Liver (tissue), 9 donors: ENCODE results near the gene KLF5. TPM values are rescaled to one million over a fixed set of nuclear protein-coding genes. Genes with fewer than 3 reads are reported as not detected.

ENCODE experiments used
- DNase-seq: peaks from one replicate; pipeline ENCODE4 v3.0.0-alpha.2; 2017; ENCODE audit warnings: low spot score
- H3K27ac ChIP-seq, 2 donors: one replicate each; pipeline ENCODE4 v1.7.0; 2013; ENCODE audit warnings: inconsistent platforms in 2 of 2, low read length in 2 of 2, control low read depth in 1 of 2, low read depth in 1 of 2, mild to moderate bottlenecking in 1 of 2
- H3K27me3 ChIP-seq, 4 donors: one replicate each; pipeline versions ENCODE4 v1.6.1 to v1.7.0; 2013; ENCODE audit warnings: low read length in 3 of 4, inconsistent platforms in 1 of 4, mild to moderate bottlenecking in 1 of 4, moderate library complexity in 1 of 4; ENCODE audit not compliant: control insufficient read depth in 4 of 4, insufficient read depth in 4 of 4
- H3K36me3 ChIP-seq, 4 donors: one replicate each; pipeline versions ENCODE4 v1.6.1 to v1.7.0; 2013; ENCODE audit warnings: low read length in 3 of 4, mild to moderate bottlenecking in 3 of 4, low read depth in 1 of 4, moderate library complexity in 1 of 4; ENCODE audit not compliant: control insufficient read depth in 4 of 4, insufficient read depth in 3 of 4
- H3K4me1 ChIP-seq, 4 donors: one replicate each; pipeline versions ENCODE4 v1.6.1 to v1.7.0; 2013; ENCODE audit warnings: low read length in 3 of 4, mild to moderate bottlenecking in 3 of 4, moderate library complexity in 1 of 4; ENCODE audit not compliant: control insufficient read depth in 4 of 4, insufficient read depth in 4 of 4
- H3K4me3 ChIP-seq, 3 donors: one replicate each; pipeline versions ENCODE4 v1.6.1 to v1.7.0; 2013; ENCODE audit warnings: low read length in 3 of 3, control low read depth in 1 of 3, low read depth in 1 of 3, mild to moderate bottlenecking in 1 of 3
- H3K9ac ChIP-seq, 2 donors: one replicate each; pipeline ENCODE4 v1.7.0; 2013; ENCODE audit warnings: low read length in 2 of 2, mild to moderate bottlenecking in 2 of 2, moderate library complexity in 2 of 2, control low read depth in 1 of 2, low read depth in 1 of 2
- H3K9me3 ChIP-seq, 4 donors: one replicate each; pipeline versions ENCODE4 v1.6.1 to v1.7.0; 2013; ENCODE audit warnings: low read length in 3 of 4; ENCODE audit not compliant: control insufficient read depth in 4 of 4
- ATF3 ChIP-seq: IDR thresholded peaks from 2 replicates; pipeline ENCODE4 v1.6.1; 2016; ENCODE audit warnings: antibody characterized with exemption
- CTCF ChIP-seq: fragments of 150-350 bp; IDR thresholded peaks from 2 replicates; pipeline ENCODE4 v1.5.1; 2017; ENCODE audit warnings: improper control_type of control experiment, low read depth, low read length; ENCODE audit not compliant: missing input control
- EGR1 ChIP-seq, 2 donors: IDR thresholded peaks; 2 replicates each; pipeline ENCODE4 v1.6.1; 2016 to 2018; ENCODE audit warnings: antibody characterized with exemption in 2 of 2, low read depth in 2 of 2
- FOXA1 ChIP-seq: IDR thresholded peaks from 2 replicates; pipeline ENCODE4 v1.6.1; 2016; ENCODE audit warnings: antibody characterized with exemption
- FOXA2 ChIP-seq: IDR thresholded peaks from 2 replicates; pipeline ENCODE4 v1.6.1; 2016; ENCODE audit warnings: antibody characterized with exemption
- GABPA ChIP-seq, 2 donors: IDR thresholded peaks in 1 of 2; conservative IDR thresholded peaks in 1 of 2; 2 replicates each; pipeline ENCODE4 v1.6.1; 2016; ENCODE audit warnings: antibody characterized with exemption in 2 of 2, mild to moderate bottlenecking in 1 of 2, moderate library complexity in 1 of 2
- HNF4A ChIP-seq, 2 donors: conservative IDR thresholded peaks; 2 replicates each; pipeline ENCODE4 v1.6.1; 2016; ENCODE audit warnings: antibody characterized with exemption in 2 of 2, mild to moderate bottlenecking in 2 of 2
- HNF4G ChIP-seq: IDR thresholded peaks from 2 replicates; pipeline ENCODE4 v1.6.1; 2016; ENCODE audit warnings: antibody characterized with exemption
- JUND ChIP-seq, 2 donors: IDR thresholded peaks; 2 replicates each; pipeline ENCODE4 v1.6.1; 2016; ENCODE audit warnings: antibody characterized with exemption in 2 of 2
- MAX ChIP-seq: IDR thresholded peaks from 2 replicates; pipeline ENCODE4 v1.6.1; 2016; ENCODE audit warnings: antibody characterized with exemption
- NR2F2 ChIP-seq: IDR thresholded peaks from 2 replicates; pipeline ENCODE4 v1.6.1; 2016; ENCODE audit warnings: antibody characterized with exemption
- RAD21 ChIP-seq, 2 donors: IDR thresholded peaks; 2 replicates each; pipeline ENCODE4 v1.6.1; 2016; ENCODE audit warnings: antibody characterized with exemption in 2 of 2, mild to moderate bottlenecking in 2 of 2
- REST ChIP-seq: IDR thresholded peaks from 2 replicates; pipeline ENCODE4 v1.6.1; 2016; ENCODE audit warnings: antibody characterized with exemption, mild to moderate bottlenecking
- RXRA ChIP-seq, 2 donors: IDR thresholded peaks; 2 replicates each; pipeline ENCODE4 v1.6.1; 2017 to 2018; ENCODE audit warnings: antibody characterized with exemption in 2 of 2, mild to moderate bottlenecking in 1 of 2
- SP1 ChIP-seq: IDR thresholded peaks from 2 replicates; pipeline ENCODE4 v1.6.1; 2018; ENCODE audit warnings: antibody characterized with exemption, mild to moderate bottlenecking
- TAF1 ChIP-seq: conservative IDR thresholded peaks from 2 replicates; pipeline ENCODE4 v1.6.1; 2016; ENCODE audit warnings: antibody characterized with exemption, mild to moderate bottlenecking
- YY1 ChIP-seq: IDR thresholded peaks from 2 replicates; pipeline ENCODE4 v1.6.1; 2016; ENCODE audit warnings: antibody characterized with exemption, mild to moderate bottlenecking
- ZBTB33 ChIP-seq: IDR thresholded peaks from 2 replicates; pipeline ENCODE4 v1.6.1; 2016; ENCODE audit warnings: antibody characterized with exemption
- WGBS: extraction: QIAGEN DNeasy Blood & Tissue Kit; methylation state at CpG from one replicate; pipeline ENCODE4 v1.1.7; 2013; 5-methylcytosine and 5-hydroxymethylcytosine counted together
- polyA plus RNA-seq, 2 donors: library from polyadenylated mRNA; stranded (reverse) in 1 of 2; unstranded in 1 of 2; fragments of 200-250 nt in 1 of 2; fragments of >200 nt in 1 of 2; fragmentation: Nextera tagmentation in 1 of 2; extraction: Ambion mirVana in 1 of 2; gene quantifications; one replicate each; pipeline versions ENCODE4 v1.2.1 to v1.2.3, GENCODE V29; 2013 to 2015
- total RNA-seq, 2 donors: library from RNA; depleted of rRNA; stranded (reverse); fragments of >200 nt; gene quantifications; one replicate each; pipeline ENCODE4 v1.2.3, GENCODE V29; 2014
- donor health status: healthy.
- donor health status: healthy.
- donor health status: healthy.
- donor health status: healthy.
- donor health status: healthy.

KLF5 gene
- total and polyA plus RNA-seq, 4 donors, result 0.25 to 0.61 (median 0.36) TPM

GRCh38 chr13:73090823-73091187, 32.0 kb downstream of the KLF5 start (continued):
- TF ChIP-seq NR2F2 (no peak), RXRA (IDR thresholded peaks at IDR 0.05) (no peak)

GRCh38 chr13:73092829-73093228, 34.0 kb downstream of the KLF5 start:
- TF ChIP-seq GABPA (IDR thresholded peaks at IDR 0.05 in 1 of 2, conservative IDR thresholded peaks at IDR 0.05 in 1 of 2) (no peak), HNF4G (no peak), EGR1 (IDR thresholded peaks at IDR 0.05; ENCODE audit: low read depth in 2 of 2) (no peak), TAF1 (no peak), FOXA2 (no peak), NR2F2 (no peak), JUND (IDR thresholded peaks at IDR 0.05) (no peak), CTCF (no peak), REST (no peak)
- Histone ChIP-seq H3K9ac (no peak overlapping the region), H3K4me1 (no peaks in the 10 kb centered on the region), H3K9me3 (peaks cover 0 to 5% (median 2%) of the 10 kb centered on the region in 4 donors), H3K27me3 (no peaks in the 10 kb centered on the region), H3K27ac (no peak overlapping the region), H3K4me3 (no peak overlapping the region), H3K36me3 (no peaks in the 10 kb centered on the region)
- no peak for DNase-seq

- DNase-seq, result no peak
- no peaks in the 10 kb centered on the region for H3K9me3 ChIP-seq
- no peak overlapping the region for H3K4me3 ChIP-seq
- no peaks in the 10 kb centered on the region for H3K36me3 ChIP-seq
- H3K27ac ChIP-seq, result no peak overlapping the region
- H3K9ac ChIP-seq, result no peak overlapping the region
- no peaks in the 10 kb centered on the region for H3K27me3 ChIP-seq
- H3K4me1 ChIP-seq, result no peaks in the 10 kb centered on the region
- 53% methylated on average over 2 of the region's 2 CpGs for WGBS
- TF ChIP-seq RAD21 (IDR thresholded peaks at IDR 0.05) (no peak), FOXA2 (no peak), ATF3 (no peak), SP1 (no peak), YY1 (no peak), MAX (no peak), REST (no peak), HNF4A (conservative IDR thresholded peaks at IDR 0.05) (no peak), NR2F2 (no peak), EGR1 (IDR thresholded peaks at IDR 0.05; ENCODE audit: low read depth in 2 of 2) (no peak), JUND (IDR thresholded peaks at IDR 0.05) (no peak), FOXA1 (no peak), TAF1 (no peak), ZBTB33 (no peak)
Observed at GRCh38 chr13:73096173-73096572, 37.4 kb downstream of the KLF5 start.
